Measurements from ENCODE around the gene RIMS3.

DNA sequence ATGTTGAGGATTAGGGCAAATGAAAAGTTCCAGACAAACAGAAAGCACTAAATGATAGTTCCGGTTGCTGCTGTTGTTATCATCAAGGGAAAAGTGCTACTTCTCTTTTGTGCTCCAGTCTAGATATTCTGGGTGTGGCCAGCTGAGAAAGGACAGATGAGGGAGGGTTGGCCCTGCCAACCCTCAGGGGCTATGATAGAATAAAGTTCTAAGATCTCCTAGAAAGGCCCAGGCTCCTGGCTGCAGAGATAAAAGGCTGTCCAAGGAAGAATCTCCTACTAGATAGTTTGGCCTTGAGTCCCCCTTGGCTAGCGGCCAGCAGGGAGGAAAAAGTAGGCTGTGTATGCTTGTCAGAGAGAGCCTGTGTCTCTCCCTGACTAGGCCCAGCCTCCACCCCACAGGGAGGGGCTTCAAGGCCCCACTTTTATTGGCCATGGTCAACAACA, 31.5 kb downstream of the RIMS3 start:
- TF ChIP-seq POLR2A (IDR thresholded peaks at IDR 0.05; ENCODE audit: low read depth, low read length) (no peak), POLR2AphosphoS5 (IDR thresholded peaks at IDR 0.05; ENCODE audit: low read depth, low read length) (no peak), TAF1 (IDR thresholded peaks at IDR 0.05; ENCODE audit: borderline replicate concordance, low read depth, low read length) (no peak)

Measured in GM12892 (cell line).